HCEC 1CT (cell line): Measurements from ENCODE around the gene KLF14.
"Not testable (repeated sequence)": the region's sequence is repeated elsewhere in the genome, so short reads cannot be mapped to it uniquely, and the experiment has no call there.

Source experiments
- DNase-seq: peaks from one replicate; pipeline ENCODE4 v3.0.0-alpha.2; 2017

The KLF14 gene

GRCh38 chr7:130733931-130734814, at the start of gene KLF14:
TSS of gene KLF14 (minus strand) at chr7:130734207. CDS start at chr7:130734033, 174 bp downstream.
- DNase-seq: no peak

- no peak for DNase-seq
Measured at GRCh38 chr7:130781346-130781745, 47.3 kb upstream of the KLF14 start.

GRCh38 chr7:130777426-130777825, 43.4 kb upstream of the KLF14 start:
- no peak for DNase-seq

- DNase-seq: not testable (repeated sequence)
Measured at GRCh38 chr7:130772456-130772855, 38.4 kb upstream of the KLF14 start.

- DNase-seq: no peak
Measured at GRCh38 chr7:130768854-130769253, 34.8 kb upstream of the KLF14 start.

- not testable (repeated sequence) for DNase-seq
Measured at GRCh38 chr7:130764569-130764968, 30.6 kb upstream of the KLF14 start.

GRCh38 chr7:130758429-130759056, 24.5 kb upstream of the KLF14 start:
- peak; percentile 37 for DNase-seq

- DNase-seq: no peak
Measured at GRCh38 chr7:130756316-130756715, 22.3 kb upstream of the KLF14 start.

- no peak for DNase-seq
Measured at GRCh38 chr7:130752424-130752823, 18.4 kb upstream of the KLF14 start.

GRCh38 chr7:130750755-130751154, 16.7 kb upstream of the KLF14 start:
- DNase-seq: no peak

- no peak for DNase-seq
Measured at GRCh38 chr7:130748531-130749389, 14.8 kb upstream of the KLF14 start.

- no peak for DNase-seq
Measured at GRCh38 chr7:130741331-130741995, 7.5 kb upstream of the KLF14 start.

GRCh38 chr7:130740606-130741005, 6.6 kb upstream of the KLF14 start:
- no peak for DNase-seq

- no peak for DNase-seq
Measured at GRCh38 chr7:130736298-130736900, 2.4 kb upstream of the KLF14 start.

- no peak for DNase-seq
Measured at GRCh38 chr7:130734815-130735716, 1.1 kb upstream of the KLF14 start.

- DNase-seq: no peak
Measured at GRCh38 chr7:130732980-130733930, 752 bp downstream of the KLF14 start.

- DNase-seq: no peak
Measured at GRCh38 chr7:130723784-130724183, 10.2 kb downstream of the KLF14 start.

- DNase-seq: peak; percentile 68
Measured at GRCh38 chr7:130721486-130722277, 12.3 kb downstream of the KLF14 start.

GRCh38 chr7:130719541-130719940, 14.5 kb downstream of the KLF14 start:
- DNase-seq: no peak
